ENCODE data around the gene TAS1R2. TPM values are rescaled to one million over a fixed set of nuclear protein-coding genes. Genes with fewer than 3 reads are reported as not detected.

Gene TAS1R2
- total and polyA plus RNA-seq, 9 donors, result not detected

DNA sequence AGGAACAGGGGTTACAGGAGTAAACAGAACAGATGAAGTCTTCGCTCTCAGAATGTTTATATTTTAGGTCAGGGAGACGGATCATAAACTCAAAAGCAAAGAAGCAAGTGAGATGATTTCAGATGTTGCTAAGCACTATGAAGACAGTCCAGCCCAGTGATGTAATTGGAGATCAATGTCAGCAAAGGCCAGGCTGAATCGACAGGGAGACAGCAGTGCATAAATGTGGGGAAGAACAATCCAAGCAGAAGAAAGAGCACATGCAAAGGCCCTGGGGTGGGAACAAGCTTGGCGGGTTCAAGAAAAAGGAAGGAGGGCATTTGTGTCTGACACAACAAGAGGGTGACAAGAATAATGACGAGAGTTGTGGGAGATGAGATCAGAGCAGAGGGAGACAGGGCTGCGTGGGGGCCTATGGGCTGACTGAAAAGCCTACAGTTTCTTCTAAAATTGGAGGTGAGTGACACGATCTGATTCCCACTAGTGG, 47.0 kb downstream of the TAS1R2 start:
- Histone ChIP-seq H3K27ac (no peak overlapping the region), H3K36me3 (no peaks in the 10 kb centered on the region), H3K9me3 (no peaks in the 10 kb centered on the region), H3K4me1 (ENCODE audit: insufficient read depth) (no peaks in the 10 kb centered on the region), H3K27me3 (no peaks in the 10 kb centered on the region), H3K4me3 (no peak overlapping the region)
- DNase-seq, result no peak
- TF ChIP-seq EP300 (IDR thresholded peaks at IDR 0.05), result no peak
- no peak for TF ChIP-seq CTCF (IDR thresholded peaks at IDR 0.05)
- TF ChIP-seq POLR2A (IDR thresholded peaks at IDR 0.05), result no peak
- intact Hi-C loops (cut with DNase I), result loop anchor here in 1 of 4 donors (10.0 kb wide), 1 partner anchor 1298 kb away; no protein-coding TSS in a partner anchor
- WGBS, 3 donors, result 74 to 81% (median 75%) methylated on average over 7 of the region's 7 CpGs

- Histone ChIP-seq H3K36me3 (no peaks in the 10 kb centered on the region), H3K27me3 (no peaks in the 10 kb centered on the region), H3K4me1 (ENCODE audit: insufficient read depth) (no peaks in the 10 kb centered on the region), H3K9me3 (no peaks in the 10 kb centered on the region), H3K4me3 (no peak overlapping the region), H3K27ac (no peak overlapping the region)
- intact Hi-C loops (cut with DNase I), result loop anchor here in 1 of 4 donors (10.0 kb wide), 1 partner anchor 1297 kb away; no protein-coding TSS in a partner anchor
- 83 to 89% (median 87%) methylated on average over 7 of the region's 7 CpGs for WGBS, 3 donors
- no peak for DNase-seq
- no peak for TF ChIP-seq EP300 (IDR thresholded peaks at IDR 0.05)
These were observed 47.6 kb downstream of the TAS1R2 start for GRCh38 chr1:18811733-18812452.

GRCh38 chr1:18809953-18810899, 49.2 kb downstream of the TAS1R2 start:
- WGBS, 3 donors, result 70 to 76% (median 73%) methylated on average over 16 of the region's 16 CpGs
- H3K4me1 ChIP-seq (ENCODE audit: insufficient read depth), result no peaks in the 10 kb centered on the region
- H3K9me3 ChIP-seq, result no peaks in the 10 kb centered on the region
- no peak overlapping the region for H3K4me3 ChIP-seq
- TF ChIP-seq CTCF (IDR thresholded peaks at IDR 0.05) (no peak), EP300 (IDR thresholded peaks at IDR 0.05) (no peak), POLR2A (IDR thresholded peaks at IDR 0.05) (no peak)
- intact Hi-C loops (cut with DNase I), result loop anchor here in 1 of 4 donors (10.0 kb wide), 1 partner anchor 1295 kb away; no protein-coding TSS in a partner anchor
- no peak for DNase-seq
- no peak overlapping the region for H3K27ac ChIP-seq
- no peaks in the 10 kb centered on the region for H3K36me3 ChIP-seq
- no peaks in the 10 kb centered on the region for H3K27me3 ChIP-seq

DNA sequence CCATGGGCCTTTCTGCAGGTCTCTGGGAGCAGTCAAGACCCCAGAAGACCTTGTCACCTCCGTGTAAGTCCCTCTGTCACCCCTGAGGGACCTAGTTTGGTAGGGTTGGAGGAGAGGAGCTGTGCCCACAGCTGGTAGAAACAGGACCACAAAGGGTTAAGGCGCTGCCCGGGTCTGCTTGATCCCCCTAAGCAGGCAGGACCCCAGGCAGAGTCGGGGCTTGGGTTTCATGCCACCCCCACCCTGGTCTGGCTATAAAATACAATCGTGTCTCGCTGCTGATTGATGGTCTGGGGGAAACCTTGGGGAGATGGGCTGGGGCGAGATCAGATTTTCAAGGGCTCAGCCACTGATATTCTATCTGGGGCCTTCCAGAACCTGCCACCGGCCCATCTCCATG, 50.9 kb downstream of the TAS1R2 start:
- H3K4me1 ChIP-seq (ENCODE audit: insufficient read depth), result no peaks in the 10 kb centered on the region
- no peaks in the 10 kb centered on the region for H3K27me3 ChIP-seq
- intact Hi-C loops (cut with DNase I), result no loop called here
- DNase-seq, result no peak
- WGBS, 3 donors, result 73 to 80% (median 73%) methylated on average over 8 of the region's 8 CpGs
- H3K27ac ChIP-seq, result no peak overlapping the region
- no peak for TF ChIP-seq POLR2A (IDR thresholded peaks at IDR 0.05)
- TF ChIP-seq CTCF (IDR thresholded peaks at IDR 0.05), result no peak
- no peak for TF ChIP-seq EP300 (IDR thresholded peaks at IDR 0.05)
- H3K4me3 ChIP-seq, result no peak overlapping the region
- no peaks in the 10 kb centered on the region for H3K36me3 ChIP-seq
- H3K9me3 ChIP-seq, result no peaks in the 10 kb centered on the region
